ENCODE results near the gene DUOXA1.
"Not testable (repeated sequence)": the region's sequence is repeated elsewhere in the genome, so short reads cannot be mapped to it uniquely, and the experiment has no call there.

The DUOXA1 gene

GRCh38 chr15:45150481-45150880, 20.8 kb upstream of the DUOXA1 start:
- no peak for DNase-seq

GRCh38 chr15:45149060-45149459, 19.4 kb upstream of the DUOXA1 start:
- no peak for DNase-seq

- DNase-seq: no peak
Observed at GRCh38 chr15:45148076-45149059, 18.7 kb upstream of the DUOXA1 start.

GRCh38 chr15:45147606-45148005, 17.9 kb upstream of the DUOXA1 start:
- DNase-seq: no peak

- no peak for DNase-seq
Observed at GRCh38 chr15:45146405-45146804, 16.7 kb upstream of the DUOXA1 start.

GRCh38 chr15:45144775-45145174, 15.1 kb upstream of the DUOXA1 start:
- no peak for DNase-seq

- no peak for DNase-seq
Observed at GRCh38 chr15:45143946-45144345, 14.3 kb upstream of the DUOXA1 start.

- no peak for DNase-seq
Observed at GRCh38 chr15:45143056-45143455, 13.4 kb upstream of the DUOXA1 start.

- no peak for DNase-seq
Observed at GRCh38 chr15:45141386-45141785, 11.7 kb upstream of the DUOXA1 start.

- DNase-seq: no peak
Observed at GRCh38 chr15:45140557-45141250, 11.0 kb upstream of the DUOXA1 start.

GRCh38 chr15:45139770-45140169, 10.1 kb upstream of the DUOXA1 start:
- DNase-seq: no peak

- DNase-seq: no peak
Observed at GRCh38 chr15:45138814-45139765, 9.4 kb upstream of the DUOXA1 start.

GRCh38 chr15:45137703-45138102, 8.0 kb upstream of the DUOXA1 start:
- DNase-seq: no peak

GRCh38 chr15:45136378-45136764, 6.7 kb upstream of the DUOXA1 start:
- DNase-seq: no peak

GRCh38 chr15:45135705-45136377, 6.2 kb upstream of the DUOXA1 start:
- DNase-seq: not testable (repeated sequence)

GRCh38 chr15:45134682-45135604, 5.3 kb upstream of the DUOXA1 start:
- DNase-seq: no peak

GRCh38 chr15:45134046-45134445, 4.4 kb upstream of the DUOXA1 start:
- no peak for DNase-seq

GRCh38 chr15:45133561-45133920, 3.9 kb upstream of the DUOXA1 start:
- no peak for DNase-seq

- DNase-seq: no peak
Observed at GRCh38 chr15:45132844-45133560, 3.3 kb upstream of the DUOXA1 start.

GRCh38 chr15:45131510-45131909, 1.8 kb upstream of the DUOXA1 start:
- DNase-seq: no peak
